Activated CD4-positive, alpha-beta T cell treated with anti-CD3 and anti-CD28 coated beads for 24 hours (primary cell): Measurements from ENCODE around the gene FREM2.

Experiments used
- DNase-seq, 2 donors: peaks; one replicate each; pipeline ENCODE4 v3.0.0-alpha.2; 2020; ENCODE audit warnings: low read depth in 2 of 2

The FREM2 gene, protein sequence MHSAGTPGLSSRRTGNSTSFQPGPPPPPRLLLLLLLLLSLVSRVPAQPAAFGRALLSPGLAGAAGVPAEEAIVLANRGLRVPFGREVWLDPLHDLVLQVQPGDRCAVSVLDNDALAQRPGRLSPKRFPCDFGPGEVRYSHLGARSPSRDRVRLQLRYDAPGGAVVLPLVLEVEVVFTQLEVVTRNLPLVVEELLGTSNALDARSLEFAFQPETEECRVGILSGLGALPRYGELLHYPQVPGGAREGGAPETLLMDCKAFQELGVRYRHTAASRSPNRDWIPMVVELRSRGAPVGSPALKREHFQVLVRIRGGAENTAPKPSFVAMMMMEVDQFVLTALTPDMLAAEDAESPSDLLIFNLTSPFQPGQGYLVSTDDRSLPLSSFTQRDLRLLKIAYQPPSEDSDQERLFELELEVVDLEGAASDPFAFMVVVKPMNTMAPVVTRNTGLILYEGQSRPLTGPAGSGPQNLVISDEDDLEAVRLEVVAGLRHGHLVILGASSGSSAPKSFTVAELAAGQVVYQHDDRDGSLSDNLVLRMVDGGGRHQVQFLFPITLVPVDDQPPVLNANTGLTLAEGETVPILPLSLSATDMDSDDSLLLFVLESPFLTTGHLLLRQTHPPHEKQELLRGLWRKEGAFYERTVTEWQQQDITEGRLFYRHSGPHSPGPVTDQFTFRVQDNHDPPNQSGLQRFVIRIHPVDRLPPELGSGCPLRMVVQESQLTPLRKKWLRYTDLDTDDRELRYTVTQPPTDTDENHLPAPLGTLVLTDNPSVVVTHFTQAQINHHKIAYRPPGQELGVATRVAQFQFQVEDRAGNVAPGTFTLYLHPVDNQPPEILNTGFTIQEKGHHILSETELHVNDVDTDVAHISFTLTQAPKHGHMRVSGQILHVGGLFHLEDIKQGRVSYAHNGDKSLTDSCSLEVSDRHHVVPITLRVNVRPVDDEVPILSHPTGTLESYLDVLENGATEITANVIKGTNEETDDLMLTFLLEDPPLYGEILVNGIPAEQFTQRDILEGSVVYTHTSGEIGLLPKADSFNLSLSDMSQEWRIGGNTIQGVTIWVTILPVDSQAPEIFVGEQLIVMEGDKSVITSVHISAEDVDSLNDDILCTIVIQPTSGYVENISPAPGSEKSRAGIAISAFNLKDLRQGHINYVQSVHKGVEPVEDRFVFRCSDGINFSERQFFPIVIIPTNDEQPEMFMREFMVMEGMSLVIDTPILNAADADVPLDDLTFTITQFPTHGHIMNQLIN (N-terminal part only)

GRCh38 chr13:38686577-38687245 is at the start of gene FREM2:
Gene FREM2, plus strand, starts transcription at chr13:38687077. Its CDS starts 268 bp downstream, at chr13:38687345.
- no peak for DNase-seq

GRCh38 chr13:38637576-38637975 is 49.3 kb upstream of the FREM2 start:
- DNase-seq = no peak

GRCh38 chr13:38641164-38641948 is 45.5 kb upstream of the FREM2 start:
- no peak for DNase-seq

GRCh38 chr13:38647312-38647711 is 39.6 kb upstream of the FREM2 start:
- DNase-seq = no peak

DNA sequence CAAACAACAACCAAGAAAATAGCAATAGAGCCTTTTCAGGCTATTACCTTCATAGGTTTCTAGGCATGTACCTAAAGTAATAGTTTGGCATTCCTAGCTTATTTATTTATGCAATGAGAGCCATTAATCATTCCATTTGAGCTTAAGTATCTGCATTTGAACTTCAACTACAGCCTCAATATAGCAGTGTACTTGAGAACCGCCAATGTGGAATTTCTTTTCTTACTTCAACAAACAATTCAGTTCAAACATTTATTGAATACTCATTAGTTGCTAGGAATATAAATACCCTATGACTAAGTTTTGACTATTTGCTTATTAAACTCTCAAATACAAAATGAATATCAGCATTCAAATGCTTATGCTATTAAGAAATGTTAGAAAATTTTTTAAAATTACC is 38.0 kb upstream of the FREM2 start:
- no peak for DNase-seq

DNA sequence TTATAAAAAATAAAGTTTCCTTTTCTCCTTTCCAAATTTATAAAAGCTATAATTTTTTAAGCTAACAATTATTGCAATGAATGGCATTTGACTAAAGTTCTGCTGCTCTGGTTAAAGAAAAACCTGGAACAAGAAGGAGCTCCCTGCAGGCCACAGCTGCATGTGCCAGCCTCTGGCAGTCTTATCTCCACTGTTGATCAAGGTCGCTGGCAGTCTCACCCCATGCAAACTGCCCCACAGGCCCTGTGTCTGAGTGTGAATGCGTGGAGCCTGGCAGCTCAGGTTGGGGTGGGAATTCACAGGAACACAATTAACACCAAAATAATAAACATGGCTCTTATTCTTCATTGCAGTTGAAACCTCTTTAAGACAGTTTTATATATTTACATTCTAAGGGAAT is 30.2 kb upstream of the FREM2 start:
- no peak for DNase-seq

DNA sequence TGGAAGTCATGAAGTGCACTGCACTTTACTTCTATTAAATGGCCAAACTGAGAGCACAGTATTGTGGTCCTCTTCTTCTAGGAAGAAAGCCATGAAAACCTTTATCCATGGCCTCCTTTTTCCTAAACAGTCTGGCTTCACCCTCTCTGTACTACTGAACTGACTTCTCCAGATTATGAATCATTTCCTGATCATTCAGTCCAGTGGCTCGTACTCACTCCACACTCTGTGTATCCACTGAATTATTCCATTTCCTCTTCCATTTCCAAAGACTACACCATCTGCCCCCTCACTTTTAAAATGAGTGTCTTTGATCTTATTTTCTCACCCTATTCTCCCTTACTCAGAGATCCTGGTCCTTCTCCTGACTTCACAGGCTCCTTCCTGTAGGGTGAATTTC is 29.7 kb upstream of the FREM2 start:
- DNase-seq = no peak

GRCh38 chr13:38658906-38659305 is 28.0 kb upstream of the FREM2 start:
- no peak for DNase-seq

DNA sequence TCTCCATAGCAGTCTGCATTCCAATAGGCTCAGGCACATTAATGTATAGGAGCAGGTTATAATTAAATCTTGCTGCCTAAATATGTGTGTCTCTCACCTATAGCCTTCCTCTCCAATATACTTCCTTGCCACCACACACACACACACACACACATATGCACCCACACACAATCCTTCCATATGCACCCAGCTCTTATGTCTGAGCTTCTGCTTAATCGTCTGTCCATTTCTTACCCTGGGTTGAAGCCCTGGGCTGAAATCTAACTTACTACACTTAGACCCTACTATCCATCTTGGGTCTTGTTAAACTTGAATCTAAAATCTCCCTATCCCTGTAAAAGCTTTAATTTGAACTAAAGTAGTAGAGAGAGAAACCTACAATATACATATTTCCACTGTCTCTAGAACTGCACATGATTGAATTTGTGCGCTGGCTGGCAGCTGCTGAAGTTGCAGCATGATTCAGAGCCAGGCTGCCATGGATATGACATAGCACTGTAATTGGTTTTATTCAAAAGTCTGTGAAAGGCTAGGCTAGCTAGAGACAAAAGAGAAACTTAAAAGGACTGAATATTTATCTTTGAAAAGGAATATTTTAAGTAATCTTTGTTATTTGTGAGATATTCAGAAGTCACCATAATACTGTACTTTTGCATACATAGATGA is 25.7 kb upstream of the FREM2 start:
- DNase-seq = no peak

GRCh38 chr13:38662362-38662761 is 24.5 kb upstream of the FREM2 start:
- DNase-seq = no peak

DNA sequence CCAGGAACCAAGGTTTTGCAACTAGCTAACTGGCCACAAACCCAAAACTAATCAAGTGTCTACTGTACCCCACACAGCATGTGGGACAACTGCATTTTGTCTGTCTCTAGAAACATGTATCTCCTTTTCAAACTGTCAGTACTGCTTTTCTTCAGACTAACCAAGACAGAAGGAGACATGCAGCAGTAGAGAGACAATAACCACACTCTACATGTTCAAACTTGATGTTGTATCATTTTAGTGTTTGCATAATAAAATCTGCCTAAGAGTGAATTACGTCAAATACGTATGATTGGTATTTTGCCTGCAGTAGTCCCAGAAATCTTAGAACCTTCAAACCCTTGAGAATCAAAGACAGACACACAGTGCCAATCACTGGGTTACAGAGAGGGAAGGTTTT is 22.0 kb upstream of the FREM2 start:
- no peak for DNase-seq

- no peak for DNase-seq
Measured at GRCh38 chr13:38667526-38668109, 19.3 kb upstream of the FREM2 start.

GRCh38 chr13:38669234-38669964 is 17.5 kb upstream of the FREM2 start:
- DNase-seq = no peak

- no peak for DNase-seq
Measured at GRCh38 chr13:38670627-38671026, 16.2 kb upstream of the FREM2 start.

DNA sequence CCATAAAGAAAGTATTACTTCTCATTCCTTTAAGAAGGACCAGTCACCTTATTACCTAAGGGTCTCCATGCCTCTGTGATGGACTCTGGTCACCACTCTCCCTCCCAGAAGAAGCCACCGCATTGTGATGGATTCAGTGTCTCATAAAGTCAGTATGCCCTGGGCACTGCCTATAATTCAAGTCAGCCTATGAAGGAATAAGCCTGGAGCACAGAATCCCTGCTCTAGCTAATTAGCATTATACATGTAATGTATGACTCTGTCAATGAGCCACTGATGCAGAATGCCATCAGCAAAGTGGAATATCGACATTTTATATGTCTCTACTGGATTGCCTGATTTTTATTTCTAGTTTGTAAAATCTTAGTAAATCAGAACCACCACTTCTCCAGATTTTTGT is 14.9 kb upstream of the FREM2 start:
- DNase-seq = no peak

GRCh38 chr13:38674208-38674607 is 12.7 kb upstream of the FREM2 start:
- DNase-seq = no peak

DNA sequence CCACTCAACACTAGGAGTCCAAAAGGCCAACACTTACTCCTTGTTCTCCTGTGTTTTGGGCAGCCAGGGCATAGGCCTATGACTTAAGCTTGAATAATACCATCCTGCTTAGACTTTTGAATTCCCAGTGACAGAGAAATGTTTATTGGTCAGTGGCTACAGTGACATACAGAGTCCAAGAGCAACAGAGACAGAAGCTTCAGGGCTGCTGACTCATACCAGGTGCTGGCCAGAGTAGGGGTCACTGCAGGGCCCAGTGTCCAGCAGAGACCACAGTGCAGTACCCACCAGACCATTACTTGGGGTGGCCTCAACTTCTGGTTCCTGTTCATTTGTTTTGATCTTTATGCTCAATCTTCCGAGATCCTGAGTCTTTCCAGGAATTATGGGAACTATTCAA is 6.0 kb upstream of the FREM2 start:
- no peak for DNase-seq

DNA sequence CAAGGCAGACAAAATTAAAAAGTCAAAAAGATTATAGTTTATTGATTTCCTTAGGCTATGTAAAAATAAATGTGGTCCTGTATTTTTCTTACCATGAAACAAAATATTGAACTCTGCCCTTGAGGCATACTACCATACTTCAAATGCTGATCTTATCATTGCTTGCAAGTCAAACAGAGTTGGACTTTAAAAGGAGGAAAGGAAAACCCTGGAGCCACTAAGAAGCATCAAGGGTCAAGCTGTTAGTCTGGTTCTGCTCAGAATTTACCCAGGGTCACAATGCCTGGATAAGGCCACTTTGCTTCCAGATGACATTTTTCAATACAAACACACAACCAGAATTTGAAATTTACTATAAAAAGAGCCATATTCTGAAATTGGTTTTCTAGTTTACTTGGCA is 2.2 kb upstream of the FREM2 start:
- DNase-seq = no peak

- DNase-seq = no peak
Measured at GRCh38 chr13:38685431-38685830, 1.4 kb upstream of the FREM2 start.
